Measurements from ENCODE around the gene SFT2D1.

DNA sequence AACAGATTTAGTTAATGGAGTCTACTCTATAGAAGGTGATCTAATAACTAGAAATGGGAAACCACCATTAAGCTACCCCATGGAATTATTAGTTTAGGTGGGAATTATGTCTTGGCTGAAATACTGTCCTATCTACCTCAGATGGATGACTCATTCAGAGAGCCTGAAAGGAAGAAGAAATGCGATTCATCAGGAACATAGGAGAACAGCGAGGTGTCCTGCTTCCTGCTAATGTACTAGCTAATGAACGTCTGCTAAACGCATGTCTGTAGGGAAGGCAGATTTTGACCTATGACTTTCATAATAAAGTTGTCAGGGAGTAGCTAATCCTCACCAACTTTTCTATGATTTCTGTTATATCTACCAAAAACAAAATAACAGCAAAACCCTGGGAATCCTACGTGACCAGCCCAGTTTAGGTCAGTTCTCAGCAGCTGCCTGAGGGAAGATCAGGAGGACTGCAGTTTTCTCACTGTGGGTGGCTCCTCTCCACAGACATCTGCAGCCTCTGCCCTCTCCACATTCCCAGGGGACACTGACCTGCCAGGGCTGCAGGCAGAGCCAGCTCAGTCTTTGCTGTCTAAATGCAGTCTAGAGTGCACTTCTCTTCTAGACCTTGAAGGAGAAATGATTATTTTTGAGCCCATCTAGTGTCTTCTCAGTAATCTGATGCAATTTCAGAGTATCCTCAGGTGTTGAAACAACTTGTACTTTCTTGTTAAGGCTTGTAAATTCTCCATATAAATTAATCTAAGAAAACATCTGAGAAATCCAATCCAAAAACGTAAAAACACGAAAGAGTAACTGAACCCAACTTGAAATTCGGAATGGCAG lies 18.1 kb upstream of the SFT2D1 start:
- TF ChIP-seq CTCF (IDR thresholded peaks at IDR 0.05) = no peak
- no peak for TF ChIP-seq POLR2A (IDR thresholded peaks at IDR 0.05)
